ENCODE results near the gene N4BP3.

N4BP3 gene

GRCh38 chr5:178104492-178104891 lies 8.8 kb upstream of the N4BP3 start:
- DNase-seq (ENCODE audit: insufficient read length, low spot score) (no peak), FAIRE-seq (no peak)
- TF ChIP-seq, protein P1, sequence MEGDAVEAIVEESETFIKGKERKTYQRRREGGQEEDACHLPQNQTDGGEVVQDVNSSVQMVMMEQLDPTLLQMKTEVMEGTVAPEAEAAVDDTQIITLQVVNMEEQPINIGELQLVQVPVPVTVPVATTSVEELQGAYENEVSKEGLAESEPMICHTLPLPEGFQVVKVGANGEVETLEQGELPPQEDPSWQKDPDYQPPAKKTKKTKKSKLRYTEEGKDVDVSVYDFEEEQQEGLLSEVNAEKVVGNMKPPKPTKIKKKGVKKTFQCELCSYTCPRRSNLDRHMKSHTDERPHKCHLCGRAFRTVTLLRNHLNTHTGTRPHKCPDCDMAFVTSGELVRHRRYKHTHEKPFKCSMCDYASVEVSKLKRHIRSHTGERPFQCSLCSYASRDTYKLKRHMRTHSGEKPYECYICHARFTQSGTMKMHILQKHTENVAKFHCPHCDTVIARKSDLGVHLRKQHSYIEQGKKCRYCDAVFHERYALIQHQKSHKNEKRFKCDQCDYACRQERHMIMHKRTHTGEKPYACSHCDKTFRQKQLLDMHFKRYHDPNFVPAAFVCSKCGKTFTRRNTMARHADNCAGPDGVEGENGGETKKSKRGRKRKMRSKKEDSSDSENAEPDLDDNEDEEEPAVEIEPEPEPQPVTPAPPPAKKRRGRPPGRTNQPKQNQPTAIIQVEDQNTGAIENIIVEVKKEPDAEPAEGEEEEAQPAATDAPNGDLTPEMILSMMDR (IDR thresholded peaks at IDR 0.05; ENCODE audit: insufficient read depth, missing control alignments), result no peak

DNA sequence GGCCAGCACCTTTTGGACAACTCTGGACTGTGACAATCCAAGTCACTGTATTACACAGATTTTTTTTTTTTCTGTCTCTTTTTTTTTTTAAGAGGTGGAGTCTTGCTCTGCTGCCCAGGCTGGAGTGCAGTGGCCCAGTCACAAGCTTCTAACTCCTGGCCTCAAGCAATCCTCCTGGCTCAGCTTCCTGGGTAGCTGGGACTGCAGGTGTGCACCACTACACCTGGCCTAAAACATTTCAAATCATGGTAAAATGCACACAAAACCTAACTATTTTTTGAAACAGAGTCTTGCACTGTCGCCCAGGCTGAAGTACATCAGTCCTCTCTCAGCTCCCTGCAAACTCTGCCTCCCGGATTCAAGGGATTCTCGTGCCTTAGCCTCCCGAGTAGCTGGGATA lies 7.2 kb upstream of the N4BP3 start:
- TF ChIP-seq, protein P1 (IDR thresholded peaks at IDR 0.05; ENCODE audit: insufficient read depth, missing control alignments), result no peak
- no peak for DNase-seq (ENCODE audit: insufficient read length, low spot score)
- FAIRE-seq, result no peak

DNA sequence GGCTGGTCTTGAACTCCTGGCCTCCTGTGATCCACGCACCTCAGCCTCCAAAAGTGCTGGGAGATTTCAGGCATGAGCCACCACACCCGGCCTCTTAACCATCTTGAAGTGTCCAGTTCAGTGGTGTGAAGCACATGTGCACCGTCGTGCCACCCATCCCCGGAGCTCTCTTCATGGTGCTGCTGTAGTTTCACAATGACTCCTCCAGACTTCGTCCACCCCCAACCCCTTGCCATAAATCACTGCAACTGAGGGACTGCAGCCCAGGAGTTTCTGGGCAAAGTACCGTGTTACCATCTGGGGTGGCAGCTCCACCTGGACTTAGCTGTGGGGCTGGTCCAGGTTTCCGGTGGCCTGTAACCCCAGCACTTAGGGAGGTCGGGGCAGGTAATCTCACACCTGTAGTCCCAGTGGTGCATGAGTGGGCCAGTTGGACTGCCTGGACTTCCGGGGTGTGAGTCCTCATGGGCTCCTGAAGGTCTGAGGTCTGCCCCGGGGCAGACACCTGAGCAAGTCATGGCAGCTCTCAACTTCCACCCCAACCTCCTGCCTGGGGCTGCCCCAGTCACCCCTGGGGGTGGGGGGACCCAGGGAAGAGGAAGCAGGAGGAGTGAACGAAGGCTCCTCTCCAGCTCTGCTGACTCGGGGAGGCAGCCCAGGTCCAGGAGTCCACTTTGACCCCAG lies 6.6 kb upstream of the N4BP3 start:
- DNase-seq (ENCODE audit: insufficient read length, low spot score) (no peak), FAIRE-seq (no peak)
- TF ChIP-seq, protein P1 (IDR thresholded peaks at IDR 0.05; ENCODE audit: insufficient read depth, missing control alignments), result no peak

DNA sequence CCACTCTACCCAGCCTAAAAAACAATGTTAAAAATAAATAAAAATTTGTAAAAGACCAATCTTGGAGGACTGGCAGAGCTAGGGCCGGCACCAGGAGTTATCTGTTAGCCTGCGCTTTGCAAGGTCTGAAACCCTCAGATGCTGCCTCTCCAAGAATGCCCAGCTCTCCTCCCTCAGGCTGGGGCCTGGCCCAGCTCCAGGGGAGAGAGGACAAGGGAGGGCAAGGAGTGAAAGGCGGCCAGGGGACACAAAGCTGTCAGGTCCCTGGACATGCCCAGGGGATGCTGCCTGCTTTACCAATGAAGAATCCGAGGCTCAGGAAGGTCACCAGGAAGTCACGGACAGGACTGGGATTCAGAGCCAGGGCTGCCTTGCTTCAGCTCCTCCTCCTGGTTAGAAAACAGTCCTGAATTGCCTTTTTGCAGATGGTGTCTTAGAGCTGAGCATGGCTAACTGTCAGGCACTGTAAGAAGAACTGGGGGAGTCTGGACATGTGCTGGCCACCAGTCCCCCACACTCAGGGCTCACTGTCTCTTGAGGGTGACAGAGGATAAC lies 5.5 kb upstream of the N4BP3 start:
- no peak for DNase-seq (ENCODE audit: insufficient read length, low spot score)
- no peak for FAIRE-seq
- TF ChIP-seq, protein P1 (IDR thresholded peaks at IDR 0.05; ENCODE audit: insufficient read depth, missing control alignments), result no peak

DNA sequence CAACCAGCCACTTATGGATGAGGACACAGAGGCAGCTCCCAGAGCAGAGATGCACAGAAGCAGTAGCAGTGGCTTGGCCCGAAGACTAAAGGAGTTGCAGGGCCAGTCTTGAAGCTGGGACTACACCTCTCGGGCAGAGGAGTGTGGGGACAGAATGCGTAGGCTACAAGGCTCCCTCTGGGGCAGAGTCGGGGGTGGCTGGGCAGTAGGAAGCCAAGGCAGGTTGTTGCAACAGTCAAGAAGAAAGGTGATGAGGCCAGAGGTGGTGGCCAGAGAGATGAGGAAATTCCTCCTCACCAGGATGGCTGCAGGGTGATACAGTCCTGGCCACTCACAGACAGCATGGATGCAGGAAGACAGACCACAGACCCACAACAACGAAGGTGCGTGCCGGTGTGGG lies 4.9 kb upstream of the N4BP3 start:
- TF ChIP-seq, protein P1 (IDR thresholded peaks at IDR 0.05; ENCODE audit: insufficient read depth, missing control alignments), result no peak
- FAIRE-seq (no peak), DNase-seq (ENCODE audit: insufficient read length, low spot score) (no peak)

- FAIRE-seq (no peak), DNase-seq (ENCODE audit: insufficient read length, low spot score) (no peak)
- TF ChIP-seq, protein P1 (IDR thresholded peaks at IDR 0.05; ENCODE audit: insufficient read depth, missing control alignments), result no peak
Measured at GRCh38 chr5:178108966-178109365, 4.4 kb upstream of the N4BP3 start.

- FAIRE-seq (no peak), DNase-seq (ENCODE audit: insufficient read length, low spot score) (no peak)
- TF ChIP-seq, protein P1 (IDR thresholded peaks at IDR 0.05; ENCODE audit: insufficient read depth, missing control alignments), result no peak
Measured at GRCh38 chr5:178110511-178110910, 2.8 kb upstream of the N4BP3 start.
